Neural crest cell (in vitro differentiated cells): ENCODE data around the gene FBXL12. TPM values are rescaled to one million over a fixed set of nuclear protein-coding genes. Genes with fewer than 3 reads are reported as not detected.
"Not testable (repeated sequence)": the region's sequence is repeated elsewhere in the genome, so short reads cannot be mapped to it uniquely, and the experiment has no call there.

Experiments used
- DNase-seq: peaks from one replicate; pipeline ENCODE4 v3.0.0; 2021; ENCODE audit warnings: low read depth, mixed read lengths, low spot score
- H3K27ac Mint-ChIP-seq: one replicate; pipeline ENCODE4 v1.8.0; 2021; ENCODE audit warnings: mild to moderate bottlenecking, mixed read lengths; ENCODE audit not compliant: unreplicated experiment
- H3K27me3 Mint-ChIP-seq: 2 replicates; pipeline ENCODE4 v1.8.0; 2021; ENCODE audit warnings: low read depth, mild to moderate bottlenecking, mixed read lengths
- H3K36me3 Mint-ChIP-seq: 2 replicates; pipeline ENCODE4 v1.8.0; 2021; ENCODE audit warnings: low read depth, mild to moderate bottlenecking, mixed read lengths
- H3K4me1 Mint-ChIP-seq: 2 replicates; pipeline ENCODE4 v1.8.0; 2021; ENCODE audit warnings: mixed read lengths
- H3K4me3 Mint-ChIP-seq: one replicate; pipeline ENCODE4 v1.8.0; 2021; ENCODE audit warnings: mild to moderate bottlenecking, mixed read lengths
- H3K9me3 Mint-ChIP-seq: 2 replicates; pipeline ENCODE4 v1.8.0; 2021; ENCODE audit warnings: mixed read lengths
- total RNA-seq: library from RNA; stranded (reverse); gene quantifications from 2 replicates; pipeline ENCODE4 v1.2.1, GENCODE V29; 2021
- TF ChIP-seq, protein P1 (sequence below): fragments of 200-600 bp; sonication (generic); conservative IDR thresholded peaks from 2 replicates; pipeline ENCODE4 v1.5.0; 2021; ENCODE audit warnings: antibody characterized with exemption, mild to moderate bottlenecking

FBXL12 gene
- total RNA-seq, 1 donor from 2014 or later = 33.1 TPM

DNA sequence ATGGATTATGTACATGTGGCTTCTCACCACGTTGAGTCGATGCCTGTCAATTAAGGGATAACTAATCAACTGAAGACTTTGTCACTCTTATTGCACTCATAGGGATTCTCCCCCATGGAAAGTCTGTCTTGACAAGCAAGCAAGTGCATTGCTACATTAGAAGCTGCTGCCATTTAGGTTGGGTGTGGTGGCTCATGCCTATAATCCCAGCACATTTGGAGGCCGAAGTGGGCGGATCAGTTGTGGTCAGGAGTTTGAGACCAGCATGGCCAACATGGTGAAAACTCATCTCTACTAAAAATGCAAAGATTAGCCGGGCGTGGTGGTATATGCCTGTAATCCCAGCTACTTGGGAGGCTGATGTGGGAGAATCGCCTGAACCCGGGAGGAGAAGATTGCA lies 32.1 kb downstream of the FBXL12 start:
- no peak for DNase-seq
- TF ChIP-seq, protein P1, sequence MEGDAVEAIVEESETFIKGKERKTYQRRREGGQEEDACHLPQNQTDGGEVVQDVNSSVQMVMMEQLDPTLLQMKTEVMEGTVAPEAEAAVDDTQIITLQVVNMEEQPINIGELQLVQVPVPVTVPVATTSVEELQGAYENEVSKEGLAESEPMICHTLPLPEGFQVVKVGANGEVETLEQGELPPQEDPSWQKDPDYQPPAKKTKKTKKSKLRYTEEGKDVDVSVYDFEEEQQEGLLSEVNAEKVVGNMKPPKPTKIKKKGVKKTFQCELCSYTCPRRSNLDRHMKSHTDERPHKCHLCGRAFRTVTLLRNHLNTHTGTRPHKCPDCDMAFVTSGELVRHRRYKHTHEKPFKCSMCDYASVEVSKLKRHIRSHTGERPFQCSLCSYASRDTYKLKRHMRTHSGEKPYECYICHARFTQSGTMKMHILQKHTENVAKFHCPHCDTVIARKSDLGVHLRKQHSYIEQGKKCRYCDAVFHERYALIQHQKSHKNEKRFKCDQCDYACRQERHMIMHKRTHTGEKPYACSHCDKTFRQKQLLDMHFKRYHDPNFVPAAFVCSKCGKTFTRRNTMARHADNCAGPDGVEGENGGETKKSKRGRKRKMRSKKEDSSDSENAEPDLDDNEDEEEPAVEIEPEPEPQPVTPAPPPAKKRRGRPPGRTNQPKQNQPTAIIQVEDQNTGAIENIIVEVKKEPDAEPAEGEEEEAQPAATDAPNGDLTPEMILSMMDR = no peak
- H3K4me1 Mint-ChIP-seq = peaks cover 38% of the 10 kb centered on the region
- no peaks in the 10 kb centered on the region for H3K9me3 Mint-ChIP-seq
- H3K4me3 Mint-ChIP-seq = peak overlapping the region; percentile 76
- no peaks in the 10 kb centered on the region for H3K36me3 Mint-ChIP-seq
- no peak overlapping the region for H3K27ac Mint-ChIP-seq
- no peaks in the 10 kb centered on the region for H3K27me3 Mint-ChIP-seq

DNA sequence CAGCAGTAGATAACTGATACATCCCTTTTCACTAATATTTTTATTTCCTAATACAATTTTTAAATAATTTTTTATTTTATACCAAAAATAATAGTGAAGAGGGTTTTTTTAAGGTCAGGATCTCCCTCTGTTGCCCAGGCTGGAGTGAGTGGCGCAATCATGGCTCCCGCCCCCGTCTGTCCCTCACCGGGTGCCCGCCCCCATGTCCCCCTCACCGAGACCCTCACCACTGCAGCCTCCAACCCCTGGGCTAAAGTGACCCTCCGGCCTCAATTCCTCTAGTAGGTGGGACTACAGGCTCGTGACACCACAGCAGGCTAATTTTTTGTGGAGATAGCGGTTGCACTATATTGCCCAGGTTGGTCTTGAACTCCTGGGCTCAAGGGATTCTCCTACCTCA lies 32.5 kb downstream of the FBXL12 start:
- peaks cover 35% of the 10 kb centered on the region for H3K4me1 Mint-ChIP-seq
- no peak for DNase-seq
- H3K4me3 Mint-ChIP-seq = peak overlapping the region; percentile 86
- H3K27ac Mint-ChIP-seq = peak overlapping the region; percentile 62
- H3K36me3 Mint-ChIP-seq = no peaks in the 10 kb centered on the region
- no peaks in the 10 kb centered on the region for H3K9me3 Mint-ChIP-seq
- TF ChIP-seq, protein P1 = no peak
- H3K27me3 Mint-ChIP-seq = no peaks in the 10 kb centered on the region

DNA sequence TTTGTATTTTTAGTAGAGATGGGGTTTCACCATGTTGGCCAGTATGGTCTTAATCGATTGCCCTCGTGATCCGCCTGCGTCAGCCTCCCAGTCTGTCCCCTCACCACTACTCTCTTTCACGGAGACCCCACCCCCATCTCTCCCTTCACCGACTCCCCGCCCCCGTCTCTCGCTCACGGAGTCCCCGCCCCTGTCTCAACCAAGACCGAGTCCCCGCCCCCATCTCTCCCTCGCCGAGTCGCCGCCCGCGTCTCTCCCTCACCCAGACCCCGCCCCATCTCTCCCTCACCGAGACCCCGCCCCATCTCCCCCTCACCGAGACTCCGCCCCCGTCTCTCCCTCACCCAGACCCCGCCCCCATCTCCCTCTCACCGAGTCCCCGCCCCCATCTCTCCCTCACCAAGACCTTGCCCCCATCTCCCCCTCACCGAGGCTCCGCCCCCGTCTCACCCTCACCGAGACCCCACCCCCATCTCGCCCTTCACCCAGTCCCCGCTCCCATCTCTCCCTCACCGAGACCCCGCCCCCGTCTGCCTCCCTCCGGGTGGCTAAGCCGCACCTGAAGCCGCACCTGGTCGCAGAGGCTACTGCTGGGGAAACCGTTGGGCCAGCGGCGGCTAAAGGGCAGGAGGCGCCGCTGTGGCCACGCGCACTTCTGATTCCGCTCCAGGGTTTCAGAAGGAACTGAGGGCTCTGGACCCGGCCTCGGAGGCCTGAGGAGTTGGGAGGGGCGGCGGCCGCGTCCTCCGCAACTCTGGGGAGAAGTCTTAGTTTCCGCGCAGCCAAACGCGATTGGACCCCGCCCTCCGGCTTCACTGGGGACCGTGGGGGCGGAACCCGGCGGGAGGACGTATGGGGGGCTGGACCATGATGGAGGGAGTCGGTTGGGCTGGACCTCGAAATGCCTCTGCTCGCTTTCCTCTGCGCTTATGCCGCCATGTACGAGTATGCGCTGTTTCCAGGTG lies 33.2 kb downstream of the FBXL12 start:
- H3K4me1 Mint-ChIP-seq = peaks cover 33% of the 10 kb centered on the region
- H3K27ac Mint-ChIP-seq = peak overlapping the region; percentile 98
- H3K27me3 Mint-ChIP-seq = no peaks in the 10 kb centered on the region
- H3K4me3 Mint-ChIP-seq = peak overlapping the region; percentile 86
- no peaks in the 10 kb centered on the region for H3K36me3 Mint-ChIP-seq
- TF ChIP-seq, protein P1 = no peak
- DNase-seq = peak; percentile 98
- no peaks in the 10 kb centered on the region for H3K9me3 Mint-ChIP-seq

DNA sequence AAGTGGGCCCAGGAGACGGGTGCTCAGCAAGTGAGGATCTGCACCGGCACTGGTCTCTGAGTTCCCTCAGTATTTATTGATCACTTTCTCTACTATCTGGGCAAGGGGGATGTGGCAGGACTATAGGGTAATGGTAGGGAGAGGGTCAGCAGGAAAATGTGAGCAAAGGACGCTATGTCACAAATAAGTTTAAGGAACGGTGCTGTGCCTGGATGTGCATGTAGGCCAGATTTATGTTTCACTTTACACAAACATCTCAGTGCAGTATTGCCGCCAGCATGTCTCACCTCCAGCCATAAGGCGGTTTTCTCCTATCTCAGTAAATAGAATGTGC lies 34.7 kb downstream of the FBXL12 start:
- not testable (repeated sequence) for DNase-seq, H3K36me3 Mint-ChIP-seq, H3K9me3 Mint-ChIP-seq, H3K27me3 Mint-ChIP-seq
- H3K4me1 Mint-ChIP-seq = peaks cover 27% of the 10 kb centered on the region
- H3K4me3 Mint-ChIP-seq = peak overlapping the region; percentile 86
- peak overlapping the region; percentile 98 for H3K27ac Mint-ChIP-seq

DNA sequence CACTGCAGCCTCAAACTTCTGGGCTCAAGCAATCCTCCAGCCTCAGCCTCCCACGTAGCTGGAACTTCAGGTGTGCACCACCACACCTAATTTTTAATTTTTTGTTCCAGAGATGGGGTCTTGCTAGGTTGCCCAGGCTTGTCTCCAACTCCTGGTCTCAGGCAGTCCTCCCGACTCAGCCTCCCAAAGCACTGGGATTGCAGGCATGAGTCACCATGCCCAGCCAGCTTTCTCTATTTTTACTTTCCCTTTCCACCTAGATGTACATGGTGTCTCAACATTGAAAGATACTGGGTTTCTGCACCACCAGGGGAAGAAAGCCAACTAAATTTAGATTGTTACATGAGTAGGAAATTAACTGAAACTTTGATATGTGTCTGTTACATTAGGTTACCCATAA lies 36.5 kb downstream of the FBXL12 start:
- Mint-ChIP-seq H3K9me3 (peaks cover 5% of the 10 kb centered on the region), H3K4me3 (peak overlapping the region; percentile 33), H3K36me3 (no peaks in the 10 kb centered on the region), H3K27me3 (no peaks in the 10 kb centered on the region), H3K27ac (no peak overlapping the region), H3K4me1 (peaks cover 27% of the 10 kb centered on the region)
- TF ChIP-seq, protein P1 = no peak
- no peak for DNase-seq
